Erythroblast (primary cell): ENCODE measurements around the gene PCNX1.

Source experiments
- GATA1 ChIP-seq: IDR thresholded peaks from 2 replicates; pipeline ENCODE4 v1.6.1; 2011; ENCODE audit warnings: low read depth, mild to moderate bottlenecking, control low read depth, low read length, moderate library complexity
- POLR2A ChIP-seq: IDR thresholded peaks from 2 replicates; pipeline ENCODE4 v1.6.1; 2011; ENCODE audit warnings: mild to moderate bottlenecking, low read length

- TF ChIP-seq POLR2A = no peak
- no peak for TF ChIP-seq GATA1
Measured at GRCh38 chr14:70904373-70904772, 2.9 kb upstream of the PCNX1 start.
